ENCODE results near the gene OSBPL9. TPM values are rescaled to one million over a fixed set of nuclear protein-coding genes. Genes with fewer than 3 reads are reported as not detected.

OSBPL9 gene
- total and polyA plus RNA-seq, 10 of the 15 experiments (the other 5 are each of a cell fraction or from before 2014, with no cell fraction given) = 25.9 to 156 (median 108) TPM

DNA sequence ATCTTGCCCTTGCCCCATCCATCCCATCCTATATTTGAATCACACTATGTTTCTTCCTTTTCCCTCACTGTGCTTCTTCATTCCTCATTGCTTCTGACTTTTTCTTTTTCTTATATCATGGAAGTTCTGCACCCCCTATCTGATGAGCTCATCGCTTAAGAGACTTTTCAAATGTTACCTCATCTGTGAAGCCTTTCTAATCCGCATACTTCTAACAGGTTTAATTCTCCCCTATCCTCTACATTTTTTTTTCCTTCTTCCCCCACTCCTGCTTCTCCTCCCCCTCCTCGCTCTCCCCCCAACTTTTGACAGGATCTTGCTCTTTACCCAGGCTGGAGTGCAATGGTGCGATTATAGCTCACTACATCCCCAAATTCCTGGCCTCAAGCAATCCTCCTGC is 39.5 kb downstream of the OSBPL9 start:
- ChIA-PET POLR2A (interaction anchor here (0.6 to 1.1 kb wide), 4 partner anchors 73 to 433 kb away, joined by 3 to 15 read pairs (median 4); no protein-coding TSS in a partner anchor), CTCF (interaction anchor here (0.9 to 1.8 kb wide), 4 partner anchors 112 to 204 kb away, joined by 3 to 13 read pairs (median 4); no protein-coding TSS in a partner anchor), SMC1A (ENCODE audit: uncharacterized antibody, unreplicated experiment) (interaction anchor here (0.6 to 1.8 kb wide), 6 partner anchors 10 to 112 kb away, joined by 3 to 7 read pairs (median 4); no protein-coding TSS in a partner anchor), RAD21 (ENCODE audit: unreplicated experiment) (interaction anchor here (1.1 kb wide), 1 partner anchor 75 kb away, joined by 3 read pairs; no protein-coding TSS in a partner anchor)
- H3K9me3 ChIP-seq (replicated peaks; ENCODE audit: control insufficient read depth, insufficient read depth, low read length) = no peaks in the 10 kb centered on the region
- no peaks in the 10 kb centered on the region for H3K36me3 ChIP-seq (ENCODE audit: control insufficient read depth in 2 of 2, insufficient read depth in 2 of 2, low read length in 1 of 2)
- no peak overlapping the region for H3K9ac ChIP-seq (ENCODE audit: control insufficient read depth, insufficient read depth, low read length)
- H3K4me1 ChIP-seq (ENCODE audit: control insufficient read depth, insufficient read depth, low read length) = no peaks in the 10 kb centered on the region
- no peak for ATAC-seq
- WGBS (ENCODE audit: insufficient coverage, insufficient replicate concordance, low lambda C conversion rate, missing lambda C conversion rate) = 96% methylated on average over 4 of the region's 4 CpGs
- FAIRE-seq = no peak
- no peaks in the 10 kb centered on the region for H3K27me3 ChIP-seq (replicated peaks in 1 of 2; ENCODE audit: control insufficient read depth in 2 of 2, insufficient read depth in 2 of 2, low read length in 1 of 2)
- TF ChIP-seq, protein P1, sequence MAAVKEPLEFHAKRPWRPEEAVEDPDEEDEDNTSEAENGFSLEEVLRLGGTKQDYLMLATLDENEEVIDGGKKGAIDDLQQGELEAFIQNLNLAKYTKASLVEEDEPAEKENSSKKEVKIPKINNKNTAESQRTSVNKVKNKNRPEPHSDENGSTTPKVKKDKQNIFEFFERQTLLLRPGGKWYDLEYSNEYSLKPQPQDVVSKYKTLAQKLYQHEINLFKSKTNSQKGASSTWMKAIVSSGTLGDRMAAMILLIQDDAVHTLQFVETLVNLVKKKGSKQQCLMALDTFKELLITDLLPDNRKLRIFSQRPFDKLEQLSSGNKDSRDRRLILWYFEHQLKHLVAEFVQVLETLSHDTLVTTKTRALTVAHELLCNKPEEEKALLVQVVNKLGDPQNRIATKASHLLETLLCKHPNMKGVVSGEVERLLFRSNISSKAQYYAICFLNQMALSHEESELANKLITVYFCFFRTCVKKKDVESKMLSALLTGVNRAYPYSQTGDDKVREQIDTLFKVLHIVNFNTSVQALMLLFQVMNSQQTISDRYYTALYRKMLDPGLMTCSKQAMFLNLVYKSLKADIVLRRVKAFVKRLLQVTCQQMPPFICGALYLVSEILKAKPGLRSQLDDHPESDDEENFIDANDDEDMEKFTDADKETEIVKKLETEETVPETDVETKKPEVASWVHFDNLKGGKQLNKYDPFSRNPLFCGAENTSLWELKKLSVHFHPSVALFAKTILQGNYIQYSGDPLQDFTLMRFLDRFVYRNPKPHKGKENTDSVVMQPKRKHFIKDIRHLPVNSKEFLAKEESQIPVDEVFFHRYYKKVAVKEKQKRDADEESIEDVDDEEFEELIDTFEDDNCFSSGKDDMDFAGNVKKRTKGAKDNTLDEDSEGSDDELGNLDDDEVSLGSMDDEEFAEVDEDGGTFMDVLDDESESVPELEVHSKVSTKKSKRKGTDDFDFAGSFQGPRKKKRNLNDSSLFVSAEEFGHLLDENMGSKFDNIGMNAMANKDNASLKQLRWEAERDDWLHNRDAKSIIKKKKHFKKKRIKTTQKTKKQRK (IDR thresholded peaks at IDR 0.05; ENCODE audit: low read depth, low read length) = no peak
- no peak for TF ChIP-seq RUNX3 (IDR thresholded peaks at IDR 0.05; ENCODE audit: low read length)
- no peak for TF ChIP-seq SMC3 (IDR thresholded peaks at IDR 0.05; ENCODE audit: borderline replicate concordance, low read length)
- TF ChIP-seq, protein P2, sequence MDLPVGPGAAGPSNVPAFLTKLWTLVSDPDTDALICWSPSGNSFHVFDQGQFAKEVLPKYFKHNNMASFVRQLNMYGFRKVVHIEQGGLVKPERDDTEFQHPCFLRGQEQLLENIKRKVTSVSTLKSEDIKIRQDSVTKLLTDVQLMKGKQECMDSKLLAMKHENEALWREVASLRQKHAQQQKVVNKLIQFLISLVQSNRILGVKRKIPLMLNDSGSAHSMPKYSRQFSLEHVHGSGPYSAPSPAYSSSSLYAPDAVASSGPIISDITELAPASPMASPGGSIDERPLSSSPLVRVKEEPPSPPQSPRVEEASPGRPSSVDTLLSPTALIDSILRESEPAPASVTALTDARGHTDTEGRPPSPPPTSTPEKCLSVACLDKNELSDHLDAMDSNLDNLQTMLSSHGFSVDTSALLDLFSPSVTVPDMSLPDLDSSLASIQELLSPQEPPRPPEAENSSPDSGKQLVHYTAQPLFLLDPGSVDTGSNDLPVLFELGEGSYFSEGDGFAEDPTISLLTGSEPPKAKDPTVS (IDR thresholded peaks at IDR 0.05; ENCODE audit: low read depth, low read length) = no peak
- no peak overlapping the region for H3K4me2 ChIP-seq (ENCODE audit: control insufficient read depth, insufficient read depth)
- no TSS peak for BruUV-seq (replicated peaks)
- in situ Hi-C loops (cut with MboI) (no loop called here), intact Hi-C loops (cut with micrococcal nuclease; ENCODE audit: unreplicated experiment) (no loop called here)
- H3K79me2 ChIP-seq (ENCODE audit: control insufficient read depth, insufficient read depth, low read length) = no peaks in the 10 kb centered on the region
- no peak overlapping the region for H2AFZ ChIP-seq (ENCODE audit: control insufficient read depth, low read depth, low read length)
- no peak for DNase-seq (ENCODE audit: low read depth, low spot score)
- H3K4me3 ChIP-seq = no peak overlapping the region
- no peak overlapping the region for H3K27ac ChIP-seq (ENCODE audit: control insufficient read depth, insufficient read depth)
- H4K20me1 ChIP-seq (ENCODE audit: control insufficient read depth, insufficient read depth) = no peaks in the 10 kb centered on the region
